Erythroblast (primary cell): Measurements from ENCODE around the gene PVALB.

Experiments used
- GATA1 ChIP-seq: IDR thresholded peaks from 2 replicates; pipeline ENCODE4 v1.6.1; 2011; ENCODE audit warnings: low read depth, mild to moderate bottlenecking, control low read depth, low read length, moderate library complexity
- POLR2A ChIP-seq: IDR thresholded peaks from 2 replicates; pipeline ENCODE4 v1.6.1; 2011; ENCODE audit warnings: mild to moderate bottlenecking, low read length

GRCh38 chr22:36776722-36777121 is 40.1 kb downstream of the PVALB start:
- no peak for TF ChIP-seq POLR2A
- TF ChIP-seq GATA1 = no peak
